HG03060 (cell line): Measurements from ENCODE around the gene CUX1.

Experiments
- ATAC-seq: cut with Tn5 transposase; IDR thresholded peaks from one replicate; pipeline ENCODE4 v1.9.1; 2021; ENCODE audit warnings: low read depth, moderate number of reproducible peaks; ENCODE audit not compliant: unreplicated experiment

Gene CUX1

DNA sequence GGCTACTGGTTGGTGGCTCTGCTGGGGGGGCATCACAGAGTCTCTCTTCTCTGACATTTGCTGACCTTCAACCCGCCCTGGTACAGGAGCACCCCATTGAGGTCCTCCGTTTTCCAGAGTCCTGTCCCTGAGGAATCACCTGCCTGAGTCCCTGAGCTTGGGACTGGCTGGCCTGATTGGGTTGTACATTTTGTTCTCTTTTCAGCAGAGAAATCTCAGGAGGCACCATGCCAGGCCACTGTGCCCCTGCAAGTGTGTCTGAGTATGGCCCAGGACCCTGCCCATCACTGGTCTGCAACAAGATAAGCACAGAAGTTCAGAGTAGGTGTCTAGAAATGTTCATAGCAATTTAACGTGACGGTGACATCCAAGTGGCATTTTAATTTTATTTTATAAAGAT, 131.2 kb downstream of the CUX1 start:
- ATAC-seq, result no peak

DNA sequence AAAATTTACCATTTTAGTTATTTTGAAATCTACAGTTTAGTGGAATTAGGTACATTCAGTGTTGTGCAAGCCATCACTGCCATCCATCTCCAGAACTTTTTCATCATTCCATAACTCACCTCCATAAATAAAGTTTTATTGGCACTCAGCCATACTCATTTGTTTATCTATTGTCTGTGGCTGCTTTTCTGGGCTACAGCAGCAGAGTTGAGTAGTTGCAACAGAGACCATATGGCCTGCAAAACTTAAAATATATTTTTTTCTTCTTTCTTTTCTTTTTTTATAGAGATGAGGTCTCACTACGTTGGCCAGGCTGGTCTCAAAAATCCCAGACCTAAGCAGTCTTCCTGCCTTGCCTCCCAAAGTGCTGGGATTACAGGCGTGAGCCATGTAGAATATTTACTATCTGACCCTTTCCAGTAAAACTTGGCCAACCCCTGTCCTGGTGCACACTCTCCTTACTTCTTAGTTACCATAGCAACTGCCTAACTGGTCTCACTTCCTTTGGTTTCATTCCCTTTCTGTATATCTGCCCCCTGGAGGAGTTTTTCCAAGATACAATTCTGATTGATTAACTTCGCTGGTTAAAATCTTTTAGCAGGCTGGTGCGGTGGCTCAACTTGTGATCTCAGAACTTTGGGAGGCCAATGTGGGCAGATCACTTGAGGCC, 133.2 kb downstream of the CUX1 start:
- ATAC-seq, result no peak

- ATAC-seq, result no peak
Observed at GRCh38 chr7:101951757-101952156, 134.3 kb downstream of the CUX1 start.

GRCh38 chr7:101952355-101953247, 135.2 kb downstream of the CUX1 start:
- ATAC-seq, result no peak

DNA sequence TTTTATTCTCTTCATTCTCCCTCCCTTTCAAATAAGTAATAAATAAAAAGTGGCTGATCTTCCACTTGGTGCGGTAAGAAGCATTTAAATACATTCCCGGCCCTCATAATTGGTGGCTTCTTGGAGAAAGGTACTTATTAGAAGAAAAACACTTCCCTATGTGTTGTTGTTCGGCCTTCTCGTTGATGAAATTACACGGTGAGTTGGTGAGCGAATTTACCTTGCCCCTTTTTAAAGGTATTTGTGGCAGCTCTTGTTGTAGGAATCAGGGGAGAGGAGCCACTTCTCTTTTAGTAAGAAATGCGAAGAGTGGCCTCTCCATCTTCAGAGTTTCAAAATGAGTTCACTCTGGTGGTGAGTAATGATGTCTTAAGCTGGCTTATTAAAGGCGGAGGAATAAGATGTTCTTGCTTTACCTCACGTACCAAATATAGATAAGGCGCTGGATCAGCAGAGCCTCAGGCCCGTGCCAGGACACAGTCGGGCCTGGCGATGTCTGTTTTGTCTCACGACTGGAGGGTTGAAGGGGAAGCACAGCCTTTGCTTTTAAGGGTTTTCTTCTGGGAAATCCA, 135.9 kb downstream of the CUX1 start:
- ATAC-seq, result no peak

DNA sequence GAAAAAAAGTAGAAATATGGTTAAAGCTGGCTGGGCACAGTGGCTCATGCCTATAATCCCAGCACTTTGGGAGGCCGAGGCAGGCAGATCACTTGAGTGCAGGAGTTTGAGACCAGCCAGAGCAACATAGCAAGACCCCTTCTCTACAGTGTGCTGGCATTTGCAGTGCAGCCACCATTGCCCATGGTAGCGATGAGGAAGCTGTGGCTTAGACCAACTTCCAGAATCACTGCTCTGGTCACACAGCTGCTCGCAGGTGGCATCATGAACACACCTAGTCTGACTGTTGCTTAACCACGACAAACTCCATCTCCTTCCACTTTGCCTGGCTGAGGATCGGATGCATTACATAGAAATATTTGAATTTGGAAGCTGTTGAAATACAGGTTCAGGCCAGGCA, 137.1 kb downstream of the CUX1 start:
- no peak for ATAC-seq

- no peak for ATAC-seq
Observed at GRCh38 chr7:101956130-101956529, 138.7 kb downstream of the CUX1 start.

DNA sequence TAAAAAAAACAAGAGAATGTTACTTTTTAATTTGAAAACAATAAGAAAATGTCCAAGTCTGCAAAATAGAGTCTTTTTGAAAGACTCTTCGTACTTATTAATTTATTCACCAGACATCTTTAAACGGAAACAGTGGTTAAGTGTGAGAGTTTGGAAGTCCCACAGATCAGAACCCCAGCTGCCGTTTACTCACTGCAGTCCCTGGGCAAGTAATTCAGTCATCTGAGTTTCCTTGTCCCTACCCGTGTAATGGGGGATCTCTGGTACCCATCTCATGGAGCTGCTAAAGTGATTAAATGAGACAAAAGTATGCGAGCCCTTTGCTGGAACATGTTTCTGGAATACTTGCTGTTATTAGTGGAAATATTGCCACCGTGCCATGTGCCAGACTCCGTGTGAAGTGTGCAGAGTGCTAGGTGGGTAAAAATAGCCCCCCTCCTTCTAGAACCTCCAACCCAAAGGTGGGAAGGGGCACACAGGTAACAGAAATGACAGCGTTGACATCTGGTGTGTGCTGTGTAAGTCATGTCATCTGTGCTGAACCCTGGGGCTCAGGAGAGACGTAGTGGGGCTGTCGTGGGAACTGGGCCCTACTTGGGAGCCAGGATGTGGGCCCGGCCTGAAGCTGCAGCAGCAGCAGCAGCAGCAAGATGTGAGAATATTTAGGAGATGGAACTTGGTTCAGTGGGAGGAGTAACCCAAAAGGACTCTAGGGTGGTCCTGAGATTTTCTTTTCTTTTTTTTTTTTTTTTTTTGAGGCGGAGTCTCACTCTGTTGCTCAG, 140.5 kb downstream of the CUX1 start:
- ATAC-seq, result no peak

DNA sequence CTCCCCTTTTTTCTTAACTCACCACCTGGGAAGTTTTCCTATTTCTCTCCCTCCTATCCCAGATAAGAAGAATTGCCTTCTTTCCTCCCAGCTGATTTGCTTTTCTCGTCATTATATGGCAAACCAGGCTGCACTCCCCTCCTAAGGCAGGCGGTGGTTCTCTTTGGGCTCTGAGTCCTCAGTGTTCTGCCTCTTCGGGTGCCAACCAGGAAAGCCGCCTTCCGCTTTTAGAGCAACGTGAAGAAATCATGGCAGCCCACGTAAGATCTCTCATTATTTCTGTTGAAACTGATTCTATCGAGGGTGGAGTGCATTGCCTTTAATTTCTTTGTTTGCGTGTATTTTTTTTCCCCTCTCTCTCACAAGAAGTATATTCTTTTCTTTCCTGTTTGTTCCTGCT, 141.9 kb downstream of the CUX1 start:
- no peak for ATAC-seq

DNA sequence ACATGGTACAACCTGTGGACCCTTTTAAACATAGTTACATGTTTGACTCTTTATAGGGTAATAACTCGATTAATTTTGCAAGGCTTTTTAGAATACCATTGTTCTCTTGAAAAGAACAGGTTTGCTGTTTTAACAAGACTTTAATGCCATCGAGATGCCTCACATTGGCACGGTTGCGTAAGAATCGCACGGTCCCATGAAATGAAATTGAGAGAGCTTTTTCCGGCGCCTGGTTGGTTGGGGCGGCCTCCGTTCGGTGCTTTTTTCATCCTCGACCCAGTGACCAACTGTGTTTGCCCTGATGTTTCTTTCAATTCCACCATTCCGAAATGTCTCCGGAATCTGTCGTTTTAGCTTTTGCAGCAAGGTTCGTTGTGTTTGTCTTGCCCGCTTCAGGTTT, 142.4 kb downstream of the CUX1 start:
- ATAC-seq, result no peak

- ATAC-seq, result no peak
Observed at GRCh38 chr7:101960323-101960722, 142.9 kb downstream of the CUX1 start.

DNA sequence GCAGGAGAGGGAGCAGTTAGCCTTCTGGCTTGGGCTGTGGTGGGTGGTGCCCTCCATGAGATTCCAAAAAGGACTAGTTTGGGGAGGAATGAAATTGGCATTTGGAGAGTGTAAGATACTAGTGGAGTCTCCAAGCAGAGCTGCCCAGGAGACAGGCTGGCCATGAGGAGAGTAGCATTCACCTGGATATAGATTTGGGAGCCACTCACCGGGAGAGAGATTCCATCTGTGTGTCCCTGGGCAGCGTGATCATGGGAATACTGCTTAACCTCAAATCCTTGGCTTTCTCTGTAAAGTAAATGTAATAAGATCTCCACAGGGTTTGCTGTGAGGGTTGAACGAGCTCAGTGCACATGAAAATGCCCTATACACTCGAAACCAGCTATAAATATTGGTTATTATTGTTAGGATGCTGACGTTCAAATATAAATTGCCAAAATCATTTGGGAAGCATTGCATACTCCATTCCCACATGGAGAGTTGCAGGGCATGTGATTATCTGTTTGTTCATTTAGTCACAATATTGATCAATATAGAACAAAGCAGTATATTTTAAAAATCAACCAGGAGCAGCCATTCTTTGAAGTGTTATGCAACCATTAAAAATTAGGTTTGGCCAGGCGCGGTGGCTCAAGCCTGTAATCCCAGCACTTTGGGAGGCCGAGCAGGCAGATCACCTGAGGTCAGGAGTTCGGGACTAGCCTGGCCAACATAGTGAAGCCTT, 143.7 kb downstream of the CUX1 start:
- no peak for ATAC-seq

GRCh38 chr7:101961811-101962210, 144.4 kb downstream of the CUX1 start:
- no peak for ATAC-seq

GRCh38 chr7:101963693-101964092, 146.3 kb downstream of the CUX1 start:
- no peak for ATAC-seq

- no peak for ATAC-seq
Observed at GRCh38 chr7:101964680-101965452, 147.4 kb downstream of the CUX1 start.

- ATAC-seq, result no peak
Observed at GRCh38 chr7:101968720-101969466, 151.5 kb downstream of the CUX1 start.

GRCh38 chr7:101969997-101970585, 152.7 kb downstream of the CUX1 start:
- no peak for ATAC-seq

DNA sequence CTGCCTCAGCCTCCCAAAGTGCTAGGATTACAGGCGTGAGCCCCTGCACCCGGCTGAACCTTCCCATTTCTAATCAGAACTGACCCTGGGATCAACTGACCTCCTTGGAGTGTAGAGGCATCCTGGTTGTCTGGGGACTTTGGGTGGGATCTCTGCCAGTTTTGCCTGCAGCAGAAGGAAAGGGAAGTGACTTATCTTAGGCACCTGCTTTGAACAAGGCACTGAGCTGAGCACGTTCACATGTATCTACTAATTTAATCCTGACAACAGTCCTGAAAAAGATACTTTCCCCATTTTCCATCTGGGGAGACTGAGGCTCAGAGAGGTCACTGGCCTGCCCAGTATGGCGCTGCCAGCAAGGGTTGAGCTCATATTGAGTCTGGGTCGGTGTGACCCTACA, 153.4 kb downstream of the CUX1 start:
- no peak for ATAC-seq
